Fibroblast of lung (primary cell): ENCODE measurements around the gene DIO3. TPM values are rescaled to one million over a fixed set of nuclear protein-coding genes. Genes with fewer than 3 reads are reported as not detected.
"Not testable (repeated sequence)": the region's sequence is repeated elsewhere in the genome, so short reads cannot be mapped to it uniquely, and the experiment has no call there.

Experiments
- DNase-seq, 2 donors: peaks; one replicate each; pipeline versions ENCODE4 v3.0.0 to v3.0.0-alpha.2; 2010; ENCODE audit warnings: low read depth in 2 of 2
- H2AFZ ChIP-seq: 2 replicates; pipeline ENCODE4 v1.5.1; 2012; ENCODE audit warnings: low read length, control low read depth, inconsistent platforms
- H3K27ac ChIP-seq: 2 replicates; pipeline ENCODE4 v1.5.1; 2011; ENCODE audit warnings: low read length, control low read depth; ENCODE audit not compliant: insufficient read depth
- H3K27me3 ChIP-seq: 2 replicates; pipeline ENCODE4 v1.5.1; 2011; ENCODE audit warnings: mild to moderate bottlenecking, low read length; ENCODE audit not compliant: control insufficient read depth, insufficient read depth
- H3K36me3 ChIP-seq: 2 replicates; pipeline ENCODE4 v1.5.1; 2011; ENCODE audit warnings: low read length; ENCODE audit not compliant: control insufficient read depth, insufficient read depth
- H3K4me1 ChIP-seq: 2 replicates; pipeline ENCODE4 v1.5.1; 2011; ENCODE audit warnings: low read length; ENCODE audit not compliant: control insufficient read depth, insufficient read depth; ENCODE audit errors: extremely low read depth
- H3K4me2 ChIP-seq: 2 replicates; pipeline ENCODE4 v1.5.1; 2011; ENCODE audit warnings: low read length, control low read depth; ENCODE audit not compliant: insufficient read depth; ENCODE audit errors: extremely low read depth
- H3K4me3 ChIP-seq, 4 experiments: fragments of 200-600 bp in 1 of 4; sonication (generic) in 1 of 4; replicated peaks in 1 of 4; 2 replicates each; pipeline ENCODE4 v1.5.1; 2011 to 2016; ENCODE audit warnings: low read length in 4 of 4, low read depth in 3 of 4, mild to moderate bottlenecking in 3 of 4, control low read depth in 2 of 4, inconsistent platforms in 1 of 4, mixed read lengths in 1 of 4; ENCODE audit not compliant: insufficient read depth in 1 of 4; ENCODE audit errors: control extremely low read depth in 1 of 4
- H3K79me2 ChIP-seq: 2 replicates; pipeline ENCODE4 v1.5.1; 2012; ENCODE audit warnings: mild to moderate bottlenecking, low read length, inconsistent platforms; ENCODE audit not compliant: control insufficient read depth, insufficient read depth
- H3K9ac ChIP-seq: 2 replicates; pipeline ENCODE4 v1.5.1; 2011; ENCODE audit warnings: mild to moderate bottlenecking, low read length, control low read depth; ENCODE audit not compliant: insufficient read depth
- H3K9me3 ChIP-seq: 2 replicates; pipeline ENCODE4 v1.5.1; 2012; ENCODE audit warnings: low read depth, low read length; ENCODE audit not compliant: control insufficient read depth, insufficient read depth
- H4K20me1 ChIP-seq: 2 replicates; pipeline ENCODE4 v1.5.1; 2011; ENCODE audit warnings: low read length; ENCODE audit not compliant: control insufficient read depth, insufficient read depth; ENCODE audit errors: extremely low read depth
- EZH2 ChIP-seq: IDR thresholded peaks from 2 replicates; pipeline ENCODE4 v1.5.1; 2012; ENCODE audit warnings: low read length, control low read depth, mild to moderate bottlenecking; ENCODE audit errors: missing control alignments
- polyA plus RNA-seq, 2 donors: library from polyadenylated mRNA; depleted of rRNA in 1 of 2; stranded (reverse) in 1 of 2; unstranded in 1 of 2; fragments of >200 nt; gene quantifications; 2 replicates each; pipeline ENCODE4 v1.2.1, GENCODE V29; 2011 to 2012; ENCODE audit warnings: missing spikeins in 1 of 2
- total RNA-seq: library from RNA; depleted of rRNA; stranded (reverse); fragments of >200 nt; gene quantifications from 2 replicates; pipeline ENCODE4 v1.2.1, GENCODE V29; 2014
- TF ChIP-seq, protein P1 (sequence below), 2 donors: IDR thresholded peaks in 1 of 2; conservative IDR thresholded peaks in 1 of 2; 1 replicate in 1 of 2; 2 replicates in 1 of 2; pipeline ENCODE4 v1.5.1; 2011 to 2012; ENCODE audit warnings: low read length in 2 of 2, control low read depth in 1 of 2, inconsistent platforms in 1 of 2, low read depth in 1 of 2, mild to moderate bottlenecking in 1 of 2

Gene DIO3
- total and polyA plus RNA-seq, 2 donors (not counting 1 experiment from before 2014, with no cell fraction given) = 0.17 TPM; not detected in 1

DNA sequence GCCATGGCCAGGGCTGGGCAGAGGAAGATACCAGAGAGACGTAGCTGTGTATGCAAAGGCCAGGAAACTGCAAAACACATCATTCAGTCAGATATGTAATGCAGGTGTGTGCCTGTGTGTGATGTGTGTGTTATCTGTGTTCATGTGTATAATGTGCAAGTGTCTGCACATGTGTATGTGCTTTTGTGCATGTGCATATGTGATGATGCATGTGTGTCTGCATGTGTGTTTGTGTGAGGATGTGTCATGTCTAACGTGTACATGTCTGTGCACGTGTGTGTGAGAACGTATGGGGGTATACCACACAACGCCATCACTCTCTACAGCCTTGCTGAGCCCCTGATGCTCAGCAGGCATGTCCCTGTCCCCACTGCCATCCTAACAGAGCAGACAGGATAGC is 9.7 kb downstream of the DIO3 start:
- no peak overlapping the region for H3K27ac ChIP-seq
- H3K9ac ChIP-seq = no peak overlapping the region
- no peaks in the 10 kb centered on the region for H3K79me2 ChIP-seq
- DNase-seq = no peak
- no peaks in the 10 kb centered on the region for H3K27me3 ChIP-seq
- H3K4me1 ChIP-seq = no peaks in the 10 kb centered on the region
- no peak overlapping the region for H3K4me3 ChIP-seq
- H3K36me3 ChIP-seq = no peaks in the 10 kb centered on the region
- no peak overlapping the region for H2AFZ ChIP-seq
- no peak for TF ChIP-seq EZH2
- TF ChIP-seq, protein P1, sequence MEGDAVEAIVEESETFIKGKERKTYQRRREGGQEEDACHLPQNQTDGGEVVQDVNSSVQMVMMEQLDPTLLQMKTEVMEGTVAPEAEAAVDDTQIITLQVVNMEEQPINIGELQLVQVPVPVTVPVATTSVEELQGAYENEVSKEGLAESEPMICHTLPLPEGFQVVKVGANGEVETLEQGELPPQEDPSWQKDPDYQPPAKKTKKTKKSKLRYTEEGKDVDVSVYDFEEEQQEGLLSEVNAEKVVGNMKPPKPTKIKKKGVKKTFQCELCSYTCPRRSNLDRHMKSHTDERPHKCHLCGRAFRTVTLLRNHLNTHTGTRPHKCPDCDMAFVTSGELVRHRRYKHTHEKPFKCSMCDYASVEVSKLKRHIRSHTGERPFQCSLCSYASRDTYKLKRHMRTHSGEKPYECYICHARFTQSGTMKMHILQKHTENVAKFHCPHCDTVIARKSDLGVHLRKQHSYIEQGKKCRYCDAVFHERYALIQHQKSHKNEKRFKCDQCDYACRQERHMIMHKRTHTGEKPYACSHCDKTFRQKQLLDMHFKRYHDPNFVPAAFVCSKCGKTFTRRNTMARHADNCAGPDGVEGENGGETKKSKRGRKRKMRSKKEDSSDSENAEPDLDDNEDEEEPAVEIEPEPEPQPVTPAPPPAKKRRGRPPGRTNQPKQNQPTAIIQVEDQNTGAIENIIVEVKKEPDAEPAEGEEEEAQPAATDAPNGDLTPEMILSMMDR (conservative IDR thresholded peaks at IDR 0.05 in 1 of 2, IDR thresholded peaks at IDR 0.05 in 1 of 2; ENCODE audit: low read depth in 1 of 2, low read length in 2 of 2) = no peak
- no peaks in the 10 kb centered on the region for H4K20me1 ChIP-seq
- no peak overlapping the region for H3K4me2 ChIP-seq
- no peaks in the 10 kb centered on the region for H3K9me3 ChIP-seq

GRCh38 chr14:101572526-101572925 is 11.2 kb downstream of the DIO3 start:
- H3K36me3 ChIP-seq, H3K27me3 ChIP-seq, H3K27ac ChIP-seq, H3K9ac ChIP-seq, H4K20me1 ChIP-seq, H3K79me2 ChIP-seq, H3K4me3 ChIP-seq, DNase-seq, H3K9me3 ChIP-seq, H3K4me1 ChIP-seq, H2AFZ ChIP-seq, H3K4me2 ChIP-seq: not testable (repeated sequence)

DNA sequence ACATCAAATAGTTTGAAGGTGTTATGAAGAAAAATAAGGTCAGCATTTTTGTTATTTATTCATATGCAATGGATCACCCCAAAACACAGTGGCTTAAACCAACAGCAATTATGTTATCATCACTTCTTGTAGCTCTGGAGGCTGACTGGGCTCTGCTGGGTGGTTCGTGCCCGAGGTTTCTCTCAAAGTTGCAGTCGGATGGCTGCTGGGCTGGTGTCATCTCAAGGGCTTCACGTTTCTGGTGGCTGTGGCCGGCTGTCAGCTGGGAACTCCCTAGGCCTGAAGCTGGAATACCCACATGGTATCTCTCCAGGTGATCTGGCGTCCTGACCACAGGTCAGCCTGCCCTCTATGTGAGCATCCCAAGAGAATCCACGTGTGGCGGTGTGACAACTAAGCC is 12.0 kb downstream of the DIO3 start:
- Histone ChIP-seq H3K36me3 (no peaks in the 10 kb centered on the region), H3K9ac (no peak overlapping the region), H3K4me1 (no peaks in the 10 kb centered on the region), H4K20me1 (no peaks in the 10 kb centered on the region), H2AFZ (no peak overlapping the region), H3K9me3 (no peaks in the 10 kb centered on the region), H3K79me2 (no peaks in the 10 kb centered on the region), H3K4me2 (no peak overlapping the region), H3K4me3 (no peak overlapping the region), H3K27me3 (no peaks in the 10 kb centered on the region), H3K27ac (no peak overlapping the region)
- DNase-seq = no peak
- TF ChIP-seq EZH2 = no peak
- TF ChIP-seq, protein P1 (conservative IDR thresholded peaks at IDR 0.05 in 1 of 2, IDR thresholded peaks at IDR 0.05 in 1 of 2; ENCODE audit: low read depth in 1 of 2, low read length in 2 of 2) = no peak
